Measurements from ENCODE around the gene WASL.
"Not testable (repeated sequence)": the region's sequence is repeated elsewhere in the genome, so short reads cannot be mapped to it uniquely, and the experiment has no call there.

WASL gene

GRCh38 chr7:123768493-123768892 is 19.7 kb upstream of the WASL start:
- DNase-seq, result no peak

- DNase-seq, result no peak
Observed at GRCh38 chr7:123763191-123763661, 14.4 kb upstream of the WASL start.

GRCh38 chr7:123761729-123762128 is 12.9 kb upstream of the WASL start:
- no peak for DNase-seq

GRCh38 chr7:123757095-123757494 is 8.3 kb upstream of the WASL start:
- no peak for DNase-seq

GRCh38 chr7:123755338-123755737 is 6.5 kb upstream of the WASL start:
- DNase-seq, result no peak

- no peak for DNase-seq
Observed at GRCh38 chr7:123754271-123754871, 5.6 kb upstream of the WASL start.

GRCh38 chr7:123752534-123752933 is 3.7 kb upstream of the WASL start:
- DNase-seq, result no peak

- DNase-seq, result no peak
Observed at GRCh38 chr7:123751821-123752220, 3.0 kb upstream of the WASL start.

- DNase-seq, result no peak
Observed at GRCh38 chr7:123750389-123751230, 1.8 kb upstream of the WASL start.

GRCh38 chr7:123749537-123749857 is 694 bp upstream of the WASL start:
- peak; percentile 93 for DNase-seq

- peak; percentile 81 for DNase-seq
Observed at GRCh38 chr7:123748171-123748733, 551 bp downstream of the WASL start.

- peak; percentile 80 for DNase-seq
Observed at GRCh38 chr7:123747620-123748141, 1.1 kb downstream of the WASL start.

GRCh38 chr7:123746931-123747488 is 1.8 kb downstream of the WASL start:
- no peak for DNase-seq

GRCh38 chr7:123746055-123746454 is 2.7 kb downstream of the WASL start:
- no peak for DNase-seq

GRCh38 chr7:123745437-123745836 is 3.4 kb downstream of the WASL start:
- DNase-seq, result no peak

GRCh38 chr7:123744416-123744815 is 4.4 kb downstream of the WASL start:
- no peak for DNase-seq

GRCh38 chr7:123741940-123742339 is 6.9 kb downstream of the WASL start:
- DNase-seq, result no peak

- DNase-seq, result no peak
Observed at GRCh38 chr7:123738808-123739207, 10.0 kb downstream of the WASL start.

- DNase-seq, result peak; percentile 11
Observed at GRCh38 chr7:123738356-123738755, 10.4 kb downstream of the WASL start.

GRCh38 chr7:123737168-123737674 is 11.6 kb downstream of the WASL start:
- not testable (repeated sequence) for DNase-seq

GRCh38 chr7:123735539-123735938 is 13.3 kb downstream of the WASL start:
- no peak for DNase-seq

GRCh38 chr7:123734498-123734897 is 14.3 kb downstream of the WASL start:
- DNase-seq, result no peak

GRCh38 chr7:123732413-123733091 is 16.3 kb downstream of the WASL start:
- DNase-seq, result no peak
